ENCODE data around the gene KIF11. TPM values are rescaled to one million over a fixed set of nuclear protein-coding genes. Genes with fewer than 3 reads are reported as not detected.

The KIF11 gene
- total RNA-seq, 3 donors from 2014 or later = 1.7 to 14.6 (median 3.2) TPM

DNA sequence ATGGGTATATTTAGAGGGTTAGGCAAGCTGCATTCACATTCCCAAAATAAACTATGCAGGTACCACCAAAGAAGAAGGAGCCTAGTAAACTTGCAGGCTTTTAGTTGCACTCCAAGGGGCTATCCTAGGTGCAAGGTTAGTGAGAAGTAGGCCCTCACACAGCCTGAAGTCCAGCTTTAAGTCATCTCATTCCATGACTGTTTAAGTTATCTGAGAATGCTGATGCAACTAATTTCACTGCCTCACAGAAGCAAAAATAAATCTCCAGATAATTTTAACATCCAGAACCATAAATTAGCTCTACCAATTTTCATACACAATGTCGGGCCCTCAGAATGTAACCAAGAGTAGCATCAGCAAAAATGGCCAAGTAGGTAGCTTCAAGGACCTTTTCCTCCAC is 62.5 kb downstream of the KIF11 start:
- no peak for ATAC-seq
- H3K4me3 ChIP-seq = no peak overlapping the region
- H3K9me3 ChIP-seq = no peaks in the 10 kb centered on the region
- H3K36me3 ChIP-seq (ENCODE audit: low read depth) = no peaks in the 10 kb centered on the region
- no peaks in the 10 kb centered on the region for H3K4me1 ChIP-seq (ENCODE audit: low read depth)
- DNase-seq = no peak
- TF ChIP-seq, protein P1, sequence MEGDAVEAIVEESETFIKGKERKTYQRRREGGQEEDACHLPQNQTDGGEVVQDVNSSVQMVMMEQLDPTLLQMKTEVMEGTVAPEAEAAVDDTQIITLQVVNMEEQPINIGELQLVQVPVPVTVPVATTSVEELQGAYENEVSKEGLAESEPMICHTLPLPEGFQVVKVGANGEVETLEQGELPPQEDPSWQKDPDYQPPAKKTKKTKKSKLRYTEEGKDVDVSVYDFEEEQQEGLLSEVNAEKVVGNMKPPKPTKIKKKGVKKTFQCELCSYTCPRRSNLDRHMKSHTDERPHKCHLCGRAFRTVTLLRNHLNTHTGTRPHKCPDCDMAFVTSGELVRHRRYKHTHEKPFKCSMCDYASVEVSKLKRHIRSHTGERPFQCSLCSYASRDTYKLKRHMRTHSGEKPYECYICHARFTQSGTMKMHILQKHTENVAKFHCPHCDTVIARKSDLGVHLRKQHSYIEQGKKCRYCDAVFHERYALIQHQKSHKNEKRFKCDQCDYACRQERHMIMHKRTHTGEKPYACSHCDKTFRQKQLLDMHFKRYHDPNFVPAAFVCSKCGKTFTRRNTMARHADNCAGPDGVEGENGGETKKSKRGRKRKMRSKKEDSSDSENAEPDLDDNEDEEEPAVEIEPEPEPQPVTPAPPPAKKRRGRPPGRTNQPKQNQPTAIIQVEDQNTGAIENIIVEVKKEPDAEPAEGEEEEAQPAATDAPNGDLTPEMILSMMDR (IDR thresholded peaks at IDR 0.05) = no peak
- intact Hi-C loops (cut with DNase I, micrococcal nuclease) = no loop called here

DNA sequence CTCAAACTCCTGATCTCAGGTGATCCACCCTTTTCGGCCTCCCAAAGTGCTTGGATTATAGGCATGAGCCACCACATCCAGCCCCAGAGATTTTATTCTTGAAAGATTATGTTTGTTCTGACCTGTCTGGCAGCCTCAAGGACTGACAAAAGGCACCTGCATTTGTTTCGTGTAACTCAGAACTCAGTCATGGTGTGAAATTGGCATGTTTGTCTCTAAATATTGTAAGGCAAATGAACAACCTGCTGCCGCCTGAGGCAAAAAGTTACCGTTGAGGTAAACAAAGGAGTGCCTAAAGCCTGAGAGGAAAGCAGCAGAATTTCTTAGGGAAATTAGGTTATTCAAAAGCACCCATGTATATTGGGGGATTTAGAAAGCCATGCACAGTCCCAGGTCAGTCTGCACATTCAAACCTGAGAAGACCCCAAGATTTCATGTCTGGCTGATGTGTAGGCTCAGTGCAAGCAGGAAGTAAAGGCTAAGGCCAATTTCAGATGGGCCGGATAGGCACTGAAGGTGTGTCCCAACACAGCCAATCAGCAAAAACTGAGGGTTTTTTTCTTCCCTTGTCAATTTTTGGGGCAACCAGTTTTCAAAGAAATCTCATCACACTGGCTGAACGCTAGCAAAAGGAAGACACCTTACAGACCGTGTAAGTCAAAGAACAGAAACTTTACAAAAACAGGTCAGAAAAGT is 63.5 kb downstream of the KIF11 start:
- DNase-seq (peak in 1 of 3 donors; percentile 2), ATAC-seq (peak; percentile 42)
- Histone ChIP-seq H3K4me1 (ENCODE audit: low read depth) (no peaks in the 10 kb centered on the region), H3K4me3 (no peak overlapping the region), H3K36me3 (ENCODE audit: low read depth) (no peaks in the 10 kb centered on the region), H3K9me3 (no peaks in the 10 kb centered on the region)
- TF ChIP-seq, protein P1 (IDR thresholded peaks at IDR 0.05) = no peak
- intact Hi-C loops (cut with DNase I, micrococcal nuclease) = no loop called here

DNA sequence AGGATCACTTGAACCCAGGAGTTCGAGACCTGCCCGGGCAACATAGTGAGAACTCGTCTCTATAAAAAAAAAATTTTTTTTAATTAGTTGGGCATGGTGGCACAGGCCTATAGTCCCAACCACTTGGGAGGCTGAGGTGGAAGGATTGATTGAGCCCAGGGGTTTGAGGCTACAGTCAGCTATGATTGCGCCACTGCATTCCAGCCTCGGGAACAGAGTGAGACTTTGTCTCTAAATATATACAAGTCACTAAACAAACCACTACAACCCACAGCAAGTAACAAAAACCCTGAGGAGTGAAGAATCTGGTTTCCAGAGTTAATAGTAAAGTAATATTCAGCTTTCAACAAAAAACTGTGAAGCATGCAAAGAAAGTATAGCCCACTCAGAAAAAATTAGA is 64.1 kb downstream of the KIF11 start:
- DNase-seq = no peak
- no peak for ATAC-seq
- Histone ChIP-seq H3K4me3 (no peak overlapping the region), H3K4me1 (ENCODE audit: low read depth) (no peaks in the 10 kb centered on the region), H3K36me3 (ENCODE audit: low read depth) (no peaks in the 10 kb centered on the region), H3K9me3 (no peaks in the 10 kb centered on the region)
- intact Hi-C loops (cut with DNase I, micrococcal nuclease) = no loop called here
- TF ChIP-seq, protein P1 (IDR thresholded peaks at IDR 0.05) = no peak

DNA sequence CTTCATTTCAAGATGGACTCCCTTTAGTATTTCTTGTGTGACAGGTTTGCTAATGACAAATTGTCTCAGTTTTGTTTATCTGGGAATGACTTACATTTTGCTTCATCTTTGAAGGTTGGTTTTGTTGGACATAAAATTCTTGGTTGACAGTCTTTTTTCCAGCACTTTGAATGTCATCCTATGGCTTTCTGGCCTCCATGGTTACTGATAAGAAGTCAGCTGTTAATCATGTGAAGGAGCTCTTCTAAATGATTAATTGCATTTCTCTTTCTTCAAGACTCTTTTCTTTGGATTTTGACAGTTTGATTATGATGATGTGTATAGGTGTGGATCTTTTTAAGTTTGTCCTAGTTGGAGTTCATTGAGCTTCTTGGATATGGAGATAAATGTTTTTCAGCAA is 69.9 kb downstream of the KIF11 start:
- Histone ChIP-seq H3K9me3 (peaks cover 9% of the 10 kb centered on the region), H3K36me3 (ENCODE audit: low read depth) (no peaks in the 10 kb centered on the region), H3K4me3 (no peak overlapping the region), H3K4me1 (ENCODE audit: low read depth) (no peaks in the 10 kb centered on the region)
- intact Hi-C loops (cut with DNase I, micrococcal nuclease) = no loop called here
- TF ChIP-seq, protein P1 (IDR thresholded peaks at IDR 0.05) = no peak
- ATAC-seq (no peak), DNase-seq (no peak)

DNA sequence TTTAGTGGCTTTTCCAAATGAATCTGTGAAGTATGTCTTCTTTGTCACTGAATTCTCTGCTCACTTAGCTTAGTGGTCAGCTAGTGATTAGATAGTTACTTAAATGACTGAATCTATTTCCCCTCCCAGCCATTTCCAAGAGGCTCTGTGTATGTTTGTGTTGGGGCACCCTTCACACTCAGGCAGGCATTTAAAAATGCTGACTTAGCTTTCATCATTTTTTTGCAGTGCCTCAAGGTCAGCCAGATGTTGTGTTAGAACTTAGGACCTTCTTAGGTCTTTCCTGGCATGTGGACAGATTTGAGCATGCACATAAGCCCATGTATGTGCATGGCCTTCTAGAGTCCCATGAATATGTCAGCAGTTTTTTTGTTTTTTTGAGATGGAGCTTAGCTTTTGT is 71.4 kb downstream of the KIF11 start:
- Histone ChIP-seq H3K4me3 (no peak overlapping the region), H3K9me3 (peaks cover 9% of the 10 kb centered on the region), H3K4me1 (ENCODE audit: low read depth) (no peaks in the 10 kb centered on the region), H3K36me3 (ENCODE audit: low read depth) (no peaks in the 10 kb centered on the region)
- DNase-seq (no peak), ATAC-seq (no peak)
- intact Hi-C loops (cut with DNase I, micrococcal nuclease) = no loop called here
- TF ChIP-seq, protein P1 (IDR thresholded peaks at IDR 0.05) = no peak

DNA sequence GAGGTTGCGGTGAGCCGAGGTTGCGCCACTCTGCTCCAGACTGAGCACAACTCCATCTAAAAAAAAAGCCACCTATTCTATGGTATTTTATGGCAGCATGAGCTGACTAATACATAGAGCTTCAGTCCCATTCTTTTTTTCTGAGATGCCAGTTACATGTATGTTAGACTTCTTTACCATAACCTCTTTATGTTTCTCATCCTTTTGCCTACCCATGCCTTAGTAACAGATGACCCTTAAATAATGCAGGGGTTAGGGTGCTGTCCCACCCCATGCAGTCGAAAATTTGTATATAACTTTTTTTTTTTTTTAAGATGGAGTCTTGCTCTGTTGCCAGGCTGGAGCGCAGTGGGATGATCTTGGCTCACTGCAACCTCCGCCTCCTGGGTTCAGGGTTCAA is 74.1 kb downstream of the KIF11 start:
- DNase-seq = no peak
- Histone ChIP-seq H3K4me3 (no peak overlapping the region), H3K9me3 (peaks cover 9% of the 10 kb centered on the region)

More for the DNA sequence above, 74.1 kb downstream of the KIF11 start:
- no peaks in the 10 kb centered on the region for H3K36me3 ChIP-seq (ENCODE audit: low read depth)
- intact Hi-C loops (cut with DNase I, micrococcal nuclease) = no loop called here
- no peak for ATAC-seq
- no peaks in the 10 kb centered on the region for H3K4me1 ChIP-seq (ENCODE audit: low read depth)
- TF ChIP-seq, protein P1 (IDR thresholded peaks at IDR 0.05) = no peak

Measured in mucosa of descending colon (tissue), 3 donors.